GM19193 (cell line): Measurements from ENCODE around the gene CAPN13.

ENCODE experiments used
- POLR2A ChIP-seq: IDR thresholded peaks from 4 replicates; pipeline ENCODE4 v1.6.1; 2011; ENCODE audit not compliant: insufficient read depth, insufficient read length; ENCODE audit errors: extremely low read depth

Gene CAPN13

DNA sequence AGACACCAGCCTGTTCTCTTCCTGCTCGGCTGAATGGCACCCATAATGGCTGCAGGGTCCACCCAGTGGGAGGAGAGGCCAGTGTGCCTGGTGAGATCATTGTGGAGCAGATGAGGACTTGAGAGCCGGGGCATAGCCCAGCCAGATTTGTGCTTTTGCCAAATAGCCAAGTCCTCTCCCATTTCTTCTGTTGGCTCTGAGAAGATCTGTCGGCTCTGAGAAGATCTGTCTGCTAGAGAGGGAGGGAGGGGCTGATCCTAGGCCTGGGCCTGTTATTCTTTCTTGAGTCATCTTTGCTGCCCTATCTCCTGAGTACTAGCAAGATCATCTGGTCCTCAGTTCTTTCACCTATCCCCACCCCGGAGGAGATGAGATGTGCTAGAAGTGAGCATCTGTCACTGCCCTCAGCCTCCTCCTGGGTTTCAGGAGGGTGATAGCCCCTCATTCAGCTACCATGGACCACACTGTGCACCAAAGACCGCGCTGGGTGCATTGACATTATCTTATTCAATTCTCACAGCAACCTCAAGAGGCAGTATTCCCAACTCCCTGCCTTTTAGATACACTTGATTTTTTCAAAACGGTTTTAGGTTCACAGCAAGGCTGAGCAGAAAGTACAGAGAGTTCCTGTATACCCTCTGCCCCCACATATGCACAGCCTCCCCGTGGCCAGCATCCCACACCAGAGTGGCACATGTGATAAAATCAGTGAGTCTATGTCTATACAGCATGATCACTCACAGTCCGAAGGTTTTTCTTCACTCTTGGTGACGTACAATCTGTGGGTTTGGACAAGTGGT, 98.6 kb downstream of the CAPN13 start:
- TF ChIP-seq POLR2A, result no peak

DNA sequence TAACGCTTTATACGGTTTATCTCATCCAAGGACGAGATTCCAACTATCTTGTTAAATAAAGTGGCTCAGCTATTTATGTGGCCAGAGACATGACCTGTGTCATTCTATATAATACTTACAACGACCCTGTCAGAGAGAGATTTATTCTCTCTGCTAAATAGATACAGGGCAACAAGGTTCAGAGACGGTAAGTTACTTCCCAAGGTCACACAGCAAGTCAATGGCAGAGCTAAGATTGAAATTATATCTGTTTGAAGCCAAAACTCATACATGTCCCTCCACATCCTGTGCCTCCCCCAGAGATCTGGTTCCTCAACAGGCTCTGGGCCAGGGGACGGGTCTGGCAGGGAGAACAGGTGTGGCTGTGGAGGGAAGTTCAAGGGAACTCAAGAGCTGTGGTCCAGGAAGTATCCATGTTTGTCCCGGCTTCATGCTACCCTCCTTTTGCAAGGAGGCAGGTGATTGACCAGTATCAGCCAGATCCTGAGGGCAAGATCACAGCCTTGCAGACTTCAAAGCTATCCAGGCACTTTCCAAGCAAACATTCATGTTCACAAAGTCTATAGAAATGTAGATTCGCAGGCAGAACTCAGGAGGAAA, 99.8 kb downstream of the CAPN13 start:
- TF ChIP-seq POLR2A, result no peak

DNA sequence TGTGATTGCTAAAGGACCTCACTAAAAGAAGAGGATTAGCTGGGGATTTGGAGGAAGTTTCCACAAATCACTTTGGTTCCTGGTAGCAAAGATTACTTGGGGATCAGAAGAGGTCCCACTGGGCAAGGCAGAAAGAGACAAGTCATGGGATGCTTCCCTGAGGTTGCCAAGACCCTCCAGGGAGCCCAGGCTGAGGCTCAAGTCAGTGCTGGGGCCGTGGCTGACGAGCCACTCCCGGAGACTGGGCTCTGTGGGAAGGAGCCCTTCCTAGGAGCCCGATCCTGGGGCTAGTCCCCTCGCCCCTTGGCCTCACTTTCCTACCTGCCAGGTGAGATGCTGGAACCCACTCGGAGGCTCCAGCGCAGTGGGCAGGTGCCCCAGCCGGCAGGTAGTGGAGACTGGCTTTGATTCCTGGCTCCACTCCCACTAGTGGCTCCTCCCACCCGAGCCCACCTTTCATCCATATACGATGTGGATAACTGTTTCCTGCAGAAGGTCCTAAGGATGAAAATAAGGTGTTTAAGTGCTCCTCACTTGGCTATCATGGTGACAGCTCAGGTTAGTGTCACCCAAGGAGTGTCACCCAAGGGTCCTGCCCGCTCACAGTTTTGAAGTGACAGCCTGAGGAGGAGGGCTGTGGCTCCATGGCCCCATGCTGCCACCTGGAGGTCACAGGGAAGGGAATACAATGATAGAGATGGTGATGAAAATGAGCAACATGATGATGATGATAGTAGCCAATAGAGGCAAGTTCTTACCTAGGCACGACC, 100.5 kb downstream of the CAPN13 start:
- TF ChIP-seq POLR2A, result no peak

DNA sequence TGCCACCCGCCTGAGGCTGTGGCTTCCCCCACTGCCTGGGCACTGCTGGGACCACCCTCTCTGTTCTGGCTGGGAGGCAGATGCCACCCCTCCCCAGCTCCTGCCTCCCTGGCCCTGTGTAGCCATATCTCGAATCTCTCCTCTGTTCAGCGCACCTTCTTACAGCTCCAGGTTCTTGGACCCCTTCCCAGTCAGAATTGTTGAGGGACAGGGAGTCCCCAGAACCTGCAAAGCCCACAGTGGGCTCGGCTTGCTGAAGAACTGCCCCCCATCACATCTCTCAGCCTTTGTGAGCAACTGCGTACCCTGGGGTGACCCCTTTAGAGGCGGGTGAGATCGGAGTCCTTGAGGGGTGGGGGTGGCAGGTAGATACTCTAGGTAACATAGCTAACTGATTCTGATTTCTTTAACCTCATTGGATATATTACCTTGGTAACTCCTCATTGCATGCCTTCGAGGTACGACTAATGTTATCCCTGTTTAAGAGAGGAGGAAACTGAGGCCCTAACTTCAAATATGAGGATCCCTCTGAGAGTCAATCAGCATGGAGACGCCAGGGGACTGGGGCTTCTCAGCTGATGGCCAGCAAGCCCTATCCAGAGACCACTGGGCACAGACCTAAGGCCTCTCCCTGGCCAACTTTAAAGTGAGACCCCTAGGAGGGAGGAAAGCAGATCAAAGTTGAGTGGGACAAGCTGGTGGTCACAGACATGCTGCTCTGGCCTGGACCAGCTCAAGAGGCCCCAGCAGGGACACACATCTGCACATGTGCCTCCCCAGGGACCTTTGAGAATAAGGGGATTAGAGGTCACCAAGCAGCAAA, 101.3 kb downstream of the CAPN13 start:
- no peak for TF ChIP-seq POLR2A

DNA sequence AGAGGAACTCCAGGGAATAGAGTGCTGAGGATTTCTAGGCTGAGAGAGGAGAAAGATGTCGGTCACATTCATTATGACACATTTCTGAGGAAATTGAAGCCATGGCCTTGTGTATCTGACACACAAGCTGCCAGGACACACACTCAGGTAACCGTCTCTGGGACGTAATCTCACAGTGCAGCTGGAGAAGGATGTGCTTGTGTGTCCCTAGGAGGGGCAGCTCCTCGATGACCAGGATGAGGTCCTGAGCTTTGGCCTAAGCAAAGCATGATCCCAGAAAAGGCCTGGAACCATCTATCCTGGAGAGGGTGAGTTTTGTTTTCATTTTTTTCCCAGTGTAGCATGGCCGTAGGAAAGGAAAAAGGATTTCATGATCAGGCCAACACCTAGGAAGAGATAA, 102.2 kb downstream of the CAPN13 start:
- no peak for TF ChIP-seq POLR2A

DNA sequence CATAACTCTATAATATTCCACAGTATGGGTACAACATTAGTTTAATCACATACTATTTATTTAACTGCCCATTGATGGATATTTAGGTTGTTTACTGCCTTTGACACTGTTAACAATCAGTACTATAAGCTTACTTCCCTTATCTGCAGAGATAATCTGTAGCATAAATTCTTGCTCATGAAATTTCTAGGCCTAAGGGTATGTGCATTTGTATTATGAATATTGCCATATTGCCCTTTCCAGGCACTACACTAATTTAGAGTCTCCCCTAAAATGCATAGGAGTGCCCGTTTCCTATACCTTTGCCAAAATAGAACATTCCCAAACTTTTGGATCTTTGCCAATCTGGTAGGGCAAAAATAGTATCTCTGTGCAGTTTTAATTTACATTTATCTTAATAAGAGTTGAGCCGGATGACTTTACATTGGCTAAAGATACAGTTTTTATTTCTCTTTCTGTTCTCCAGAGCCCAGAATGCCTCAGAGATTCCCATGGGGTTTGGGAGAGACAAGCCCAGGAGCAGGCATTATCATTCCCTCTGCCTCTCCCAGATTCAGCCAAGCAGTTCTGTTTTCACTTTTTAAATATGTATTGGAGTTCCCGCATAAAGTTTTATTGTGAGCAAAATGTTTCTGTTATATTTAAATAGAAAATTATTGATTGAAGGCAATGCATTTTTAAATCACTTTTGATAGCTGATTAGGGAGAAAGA, 102.8 kb downstream of the CAPN13 start:
- no peak for TF ChIP-seq POLR2A

DNA sequence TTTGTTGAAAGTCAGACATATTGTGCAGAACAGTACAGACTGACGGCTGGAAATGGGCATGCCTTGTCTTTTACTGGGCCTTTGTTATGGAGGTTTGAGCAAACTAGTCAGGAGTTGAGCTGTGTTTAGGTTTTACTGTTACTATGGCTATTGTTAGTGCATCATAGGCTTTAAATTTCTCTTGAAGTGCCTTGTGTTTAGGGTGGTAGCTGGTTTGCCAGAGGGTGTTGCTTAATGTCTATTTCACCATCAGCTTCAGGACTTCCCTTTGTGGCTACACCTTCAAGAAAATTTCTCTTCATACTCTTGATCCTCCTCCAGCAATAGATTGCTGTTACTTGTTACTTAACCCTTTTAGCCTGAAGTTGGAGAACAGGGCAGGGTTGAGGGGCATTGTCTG, 104.6 kb downstream of the CAPN13 start:
- no peak for TF ChIP-seq POLR2A

DNA sequence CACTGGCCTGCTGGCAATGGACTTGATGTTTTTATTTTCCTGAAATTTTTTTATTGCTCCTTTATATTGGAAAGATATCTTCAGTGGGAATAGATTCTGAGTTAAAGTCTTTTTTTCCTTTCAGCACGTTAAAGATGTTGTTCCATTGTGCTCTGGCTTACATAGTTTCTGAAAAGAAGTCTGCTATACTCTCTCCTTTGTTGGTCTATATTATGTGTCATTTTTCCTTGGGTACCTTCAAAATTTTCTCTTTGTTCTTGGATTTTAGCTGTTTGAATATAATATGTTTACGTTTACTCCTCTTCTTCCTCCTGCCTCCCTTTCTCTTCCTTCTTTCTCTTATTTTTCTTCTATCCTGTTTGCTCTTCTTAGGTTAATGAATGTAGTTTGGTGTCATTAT, 105.5 kb downstream of the CAPN13 start:
- TF ChIP-seq POLR2A, result no peak

DNA sequence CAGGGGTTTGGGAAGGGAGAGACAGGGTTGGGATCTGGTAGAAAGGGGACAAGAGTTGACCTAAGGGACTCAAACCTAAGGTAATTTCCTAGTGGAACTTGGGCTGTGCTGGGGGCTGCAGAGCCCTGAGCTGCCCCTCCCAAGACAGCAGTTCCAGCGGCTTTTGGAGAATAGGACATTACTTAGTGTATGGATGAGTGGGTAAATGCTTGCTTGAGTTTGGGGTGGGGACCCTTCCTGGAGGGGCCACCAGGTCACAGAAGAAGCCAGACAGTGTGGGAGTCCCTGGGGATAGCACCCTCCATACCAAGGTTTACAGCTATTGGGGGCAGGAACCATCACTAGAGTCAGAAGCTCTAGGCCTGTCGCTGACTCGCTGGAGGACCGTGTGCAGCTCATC, 111.5 kb downstream of the CAPN13 start:
- no peak for TF ChIP-seq POLR2A

DNA sequence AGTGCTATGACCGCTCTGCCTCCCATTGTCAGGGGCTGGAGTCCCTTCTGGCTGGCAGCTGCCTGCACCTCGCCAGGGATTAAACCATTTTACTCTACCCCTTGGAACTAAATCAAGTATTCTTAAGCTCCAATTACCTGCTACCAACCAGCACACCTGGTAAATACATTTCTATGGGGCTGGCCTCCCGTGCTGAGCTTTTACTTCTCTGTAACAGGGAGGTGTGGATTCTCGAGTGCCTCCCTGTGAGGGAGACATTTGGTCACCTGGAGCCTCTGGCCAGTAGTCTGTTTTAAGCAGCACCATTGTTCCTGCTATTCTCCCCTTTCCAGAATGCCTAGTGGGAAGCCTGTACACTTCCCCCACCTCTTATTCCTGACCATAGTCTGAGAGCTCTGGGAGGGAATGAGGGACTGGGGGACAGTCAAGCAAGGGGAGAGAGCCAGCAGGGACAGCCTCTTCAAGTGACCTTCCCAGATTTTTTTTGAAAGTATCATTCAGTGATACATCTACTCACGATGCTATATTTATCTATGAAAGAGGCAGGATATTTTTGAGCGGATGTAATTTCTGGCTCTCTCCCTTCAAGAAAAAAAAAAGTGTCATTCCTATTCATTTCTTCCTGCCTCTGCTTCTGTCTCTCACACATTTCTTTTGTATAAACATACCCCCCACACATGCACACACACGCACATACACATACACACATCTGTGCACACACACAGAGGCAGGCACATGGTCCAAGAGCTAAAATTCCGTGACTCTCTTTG, 112.8 kb downstream of the CAPN13 start:
- no peak for TF ChIP-seq POLR2A

DNA sequence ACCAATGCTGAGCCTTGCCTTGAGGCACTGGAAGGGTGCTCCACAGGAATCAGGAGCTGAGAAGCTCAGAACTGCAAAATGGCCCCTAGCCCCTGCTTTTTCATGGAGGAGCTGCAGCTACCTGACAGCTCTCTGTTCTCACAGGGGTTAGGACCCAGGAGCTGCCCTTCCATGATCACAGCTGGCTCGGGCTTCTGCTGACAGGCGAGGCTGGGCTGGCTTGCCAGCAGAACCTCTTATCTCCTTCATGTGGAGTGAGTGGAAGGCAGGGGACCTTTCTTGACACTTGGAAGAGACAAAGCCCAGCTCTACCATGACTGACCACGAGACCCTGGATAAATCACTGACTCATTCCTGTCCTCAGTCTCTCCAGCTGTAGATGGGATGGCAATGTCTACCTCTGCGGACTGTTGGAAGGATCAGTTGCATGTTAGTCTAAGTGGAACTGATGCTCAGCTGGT, 113.4 kb downstream of the CAPN13 start:
- TF ChIP-seq POLR2A, result no peak

DNA sequence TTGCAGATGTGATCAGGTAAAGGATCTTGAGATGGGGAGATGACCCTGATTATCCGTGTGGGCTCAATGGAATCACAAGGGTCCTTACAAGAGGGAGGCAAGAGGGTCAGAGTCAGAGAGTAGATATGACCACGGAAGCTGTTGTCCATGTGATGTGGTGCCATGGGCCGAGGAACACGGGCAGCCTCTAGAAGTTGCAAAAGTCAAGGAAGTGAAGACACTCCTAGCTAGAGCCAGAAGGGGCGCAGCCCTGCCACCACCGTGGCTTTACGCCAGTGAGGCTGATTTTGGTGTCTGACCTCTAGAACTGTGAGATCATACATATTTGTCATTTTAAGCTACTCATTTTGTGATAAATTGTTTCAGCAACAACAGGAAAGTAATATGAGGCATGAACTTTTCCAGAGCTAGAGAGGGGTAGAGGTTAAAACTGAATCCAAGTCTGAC, 114.4 kb downstream of the CAPN13 start:
- TF ChIP-seq POLR2A, result no peak

DNA sequence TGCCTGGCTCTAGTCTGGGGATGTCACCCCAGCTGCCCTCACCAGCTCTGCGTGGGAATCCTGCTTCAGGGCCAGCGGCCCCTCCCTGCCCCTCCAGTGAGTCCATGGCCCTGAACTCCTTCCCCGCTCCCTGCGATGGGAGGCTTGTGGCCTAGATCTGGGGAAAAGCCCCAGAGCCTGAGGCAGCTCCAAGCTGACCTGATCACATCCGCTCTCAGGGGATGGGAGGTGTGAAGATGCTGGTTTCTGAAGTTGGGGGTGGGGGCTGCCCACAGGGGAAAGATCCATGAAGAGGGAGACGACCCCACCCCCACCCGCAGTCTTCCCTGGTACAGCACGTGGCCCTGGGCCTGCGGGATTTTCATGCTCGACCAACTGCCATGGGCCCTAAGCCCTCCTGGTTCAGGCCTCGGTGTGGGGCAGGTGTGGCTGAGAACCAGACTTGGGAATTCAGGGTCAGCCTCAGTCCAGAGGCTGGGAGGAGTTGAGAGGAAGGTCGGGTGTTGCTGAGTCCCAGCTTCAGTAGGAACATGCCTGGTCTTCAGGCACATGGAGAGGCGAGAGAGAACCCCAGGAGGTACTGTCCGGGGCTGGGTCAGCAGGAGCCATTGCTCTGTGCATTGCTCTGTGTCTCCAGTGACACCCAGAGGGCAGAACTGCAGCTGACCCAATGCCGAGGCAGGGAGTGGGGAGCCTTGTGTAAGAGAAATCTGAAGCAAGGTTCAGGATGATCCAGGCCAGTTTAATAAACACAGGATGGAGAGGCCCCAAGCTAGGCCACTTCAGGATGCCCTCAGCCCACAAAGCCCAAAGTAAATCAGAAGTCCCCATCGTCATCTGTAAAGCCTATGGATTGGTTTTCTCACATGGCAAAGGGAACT, 115.1 kb downstream of the CAPN13 start:
- TF ChIP-seq POLR2A, result no peak
